Heart right ventricle (tissue), 16 donors: ENCODE results near the gene SPATA46. TPM values are rescaled to one million over a fixed set of nuclear protein-coding genes. Genes with fewer than 3 reads are reported as not detected.

Source experiments
- ATAC-seq, 8 donors: fragments of 200-7000 bp; cut with Tn5 transposase; one replicate each; pipeline ENCODE4 v1.9.1; 2020; ENCODE audit warnings: mild to moderate bottlenecking in 8 of 8, moderate library complexity in 8 of 8, moderate number of reproducible peaks in 1 of 8
- DNase-seq, 2 donors: peaks; one replicate each; pipeline ENCODE4 v3.0.0-alpha.2; 2020
- H3K27ac ChIP-seq, 10 donors: fragments of 200-600 bp; sonication (generic) in 2 of 10; one replicate each; pipeline versions ENCODE4 v1.5.0 to v1.8.0; 2020 to 2022; ENCODE audit warnings: mild to moderate bottlenecking in 3 of 10
- H3K27me3 ChIP-seq, 7 donors: fragments of 200-600 bp; one replicate each; pipeline ENCODE4 v1.8.0; 2021 to 2022; ENCODE audit warnings: mild to moderate bottlenecking in 2 of 7
- H3K36me3 ChIP-seq, 9 donors: fragments of 200-600 bp; sonication (generic) in 1 of 9; one replicate each; pipeline versions ENCODE4 v1.5.0 to v1.8.0; 2020 to 2022; ENCODE audit warnings: mild to moderate bottlenecking in 2 of 9
- H3K4me1 ChIP-seq, 9 donors: fragments of 200-600 bp; sonication (generic) in 1 of 9; one replicate each; pipeline versions ENCODE4 v1.5.0 to v1.8.0; 2020 to 2022; ENCODE audit warnings: mild to moderate bottlenecking in 4 of 9
- H3K4me3 ChIP-seq, 10 donors: fragments of 200-600 bp; sonication (generic) in 2 of 10; one replicate each; pipeline versions ENCODE4 v1.5.0 to v1.8.0; 2020 to 2022; ENCODE audit warnings: mild to moderate bottlenecking in 7 of 10, moderate library complexity in 2 of 10
- H3K9me3 ChIP-seq, 11 donors: fragments of 200-600 bp in 10 of 11; sonication (generic) in 2 of 11; one replicate each; pipeline versions ENCODE4 v1.5.0 to v1.8.0; 2013 to 2022; ENCODE audit warnings: mild to moderate bottlenecking in 2 of 11, control low read depth in 1 of 11, moderate library complexity in 1 of 11
- CTCF ChIP-seq, 9 donors: fragments of 200-600 bp; sonication (generic) in 2 of 9; IDR thresholded peaks; one replicate each; pipeline versions ENCODE4 v1.5.0 to v1.8.0; 2021 to 2022; ENCODE audit warnings: antibody characterized with exemption in 9 of 9, mild to moderate bottlenecking in 5 of 9, moderate library complexity in 1 of 9
- WGBS, 2 donors: extraction: QIAGEN DNeasy Blood & Tissue Kit; methylation state at CpG; one replicate each; pipeline ENCODE4 v1.1.7; 2013; ENCODE audit warnings: inconsistent platforms in 1 of 2; 5-methylcytosine and 5-hydroxymethylcytosine counted together
- intact Hi-C, 10 donors: fragments of 100-400 bp; cut with DNase I; formaldehyde crosslinking; loops; one replicate each; pipeline versions ENCODE4 v1.11.1 to v1.14.2; 2022
- polyA plus RNA-seq, 2 donors: library from polyadenylated mRNA; stranded (reverse); fragments of 200-250 nt; gene quantifications; one replicate each; pipeline ENCODE4 v1.2.3, GENCODE V29; 2013
- total RNA-seq, 10 donors: library from RNA; stranded (reverse); fragmentation: NEBNext Ultra II Directional in 3 of 10; extraction: Animal tissue kit (Norgen Biotek cat#: 25700) in 3 of 10; gene quantifications; one replicate each; pipeline versions ENCODE4 v1.2.1 to v1.2.4, GENCODE V29; 2021 to 2023
- donor health status: Arrhythmogenic right ventricular cardiomyopathy.
- donor health status: ischemic (EF 13 %, LVEDD 7.1; RV severe dilation, severe dysfunction).
- donor health status: healthy with polysubstance abuse.
- donor health status: DM: no; HTN: yes; CAD: no.
- donor health status: DM: no; HTN: no; CAD: no.
- donor health status: ischemic (EF 25% LVEDD 6.9; RV normal size, moderate dysfunction).
- donor health status: ischemic (EF 25% LVEDD 5.7; RV mildly dilated, moderate dysfunction).
- donor health status: healthy.
- donor health status: DM: yes; HTN: yes; CAD: no.
- donor health status: Ischemic cardiomyopathy.
- donor health status: ischemic (EF 35%, LVEDD 5.7; RV mildly dilated, moderate dysfunction).
- donor health status: nonischemic (EF 11% LVEDD 7.7; RV severe dilation, severe dysfunction).
- donor health status: DM: yes; HTN: yes; CAD: no.
- donor health status: PGD.
- donor health status: ischemic (EF 29% LVEDD 5.4; RV normal size, mild dysfunction).
- donor health status: nonischemic (EF 23%, LVEDD 6.1; RV moderate dilation, normal function).

Gene SPATA46
- total and polyA plus RNA-seq, 12 donors: not detected

- no peak overlapping the region for H3K27ac ChIP-seq
- no peak for DNase-seq
- H3K4me3 ChIP-seq: no peak overlapping the region
- TF ChIP-seq CTCF (IDR thresholded peaks at IDR 0.05): no peak
- WGBS, 2 donors: 92 to 96% methylated on average over 3 of the region's 3 CpGs
- H3K36me3 ChIP-seq: peaks cover 0 to 20% (median 0%) of the 10 kb centered on the region in 9 donors
- intact Hi-C loops: no loop called here
- H3K9me3 ChIP-seq: no peaks in the 10 kb centered on the region
- ATAC-seq: no peak
- no peaks in the 10 kb centered on the region for H3K27me3 ChIP-seq
- peaks cover 0 to under 1% (median 0%) of the 10 kb centered on the region in 9 donors for H3K4me1 ChIP-seq
Observed at GRCh38 chr1:162363823-162364222, 12.8 kb downstream of the SPATA46 start.

GRCh38 chr1:162361349-162361748, 15.3 kb downstream of the SPATA46 start:
- H3K27me3 ChIP-seq: no peaks in the 10 kb centered on the region
- peaks cover 0 to 13% (median 0%) of the 10 kb centered on the region in 9 donors for H3K4me1 ChIP-seq
- peaks cover 0 to 11% (median 0%) of the 10 kb centered on the region in 9 donors for H3K36me3 ChIP-seq
- TF ChIP-seq CTCF (IDR thresholded peaks at IDR 0.05): no peak
- intact Hi-C loops: no loop called here
- no peak for DNase-seq
- H3K9me3 ChIP-seq: no peaks in the 10 kb centered on the region
- H3K27ac ChIP-seq: no peak overlapping the region
- 97 to 98% methylated on average over 5 of the region's 5 CpGs for WGBS, 2 donors
- no peak overlapping the region for H3K4me3 ChIP-seq
- no peak for ATAC-seq

GRCh38 chr1:162360874-162361260, 15.8 kb downstream of the SPATA46 start:
- no peak for TF ChIP-seq CTCF (IDR thresholded peaks at IDR 0.05)
- DNase-seq (no peak), ATAC-seq (no peak)
- 93 to 98% methylated on average over 4 of the region's 4 CpGs for WGBS, 2 donors
- Histone ChIP-seq H3K9me3 (no peaks in the 10 kb centered on the region), H3K4me1 (peaks cover 0 to 13% (median 0%) of the 10 kb centered on the region in 9 donors), H3K36me3 (peaks cover 0 to 6% (median 0%) of the 10 kb centered on the region in 9 donors), H3K4me3 (no peak overlapping the region), H3K27ac (no peak overlapping the region), H3K27me3 (no peaks in the 10 kb centered on the region)
- intact Hi-C loops: no loop called here

GRCh38 chr1:162360237-162360873, 16.3 kb downstream of the SPATA46 start:
- no peak for TF ChIP-seq CTCF (IDR thresholded peaks at IDR 0.05)
- 96 to 98% methylated on average over 10 of the region's 10 CpGs for WGBS, 2 donors
- ATAC-seq: no peak

More at GRCh38 chr1:162360237-162360873, 16.3 kb downstream of the SPATA46 start:
- no peaks in the 10 kb centered on the region for H3K27me3 ChIP-seq
- intact Hi-C loops: no loop called here
- DNase-seq: no peak
- H3K4me3 ChIP-seq: no peak overlapping the region
- H3K4me1 ChIP-seq: peaks cover 0 to 13% (median 0%) of the 10 kb centered on the region in 9 donors
- no peaks in the 10 kb centered on the region for H3K9me3 ChIP-seq
- no peak overlapping the region for H3K27ac ChIP-seq
- H3K36me3 ChIP-seq: peaks cover 0 to 3% (median 0%) of the 10 kb centered on the region in 9 donors
